HCT116 (cell line): ENCODE measurements around the gene TRNP1. TPM values are rescaled to one million over a fixed set of nuclear protein-coding genes. Genes with fewer than 3 reads are reported as not detected.

Source experiments
- ATAC-seq: fragments of 200-7000 bp; cut with Tn5 transposase; 2 replicates; pipeline ENCODE4 v1.9.1; 2020; ENCODE audit warnings: mild to moderate bottlenecking, moderate library complexity
- BruUV-seq: library from RNA; stranded (reverse); fragments of 400-500 nt; replicated peaks from 2 replicates; lab custom pipeline; 2021; lab: Mats Ljungman, UMichigan
- CTCF ChIA-PET: fragments of 300-600 bp; sonication (Branson Sonifier 250); formaldehyde crosslinking; loops from one replicate; lab custom pipeline; 2021; ENCODE audit warnings: antibody characterized with exemption; lab: Charles Lee
- POLR2A ChIA-PET: fragments of 300-600, 350-600 bp; sonication (Branson Sonifier 250); formaldehyde crosslinking; loops from one replicate; lab custom pipeline; 2021; ENCODE audit warnings: antibody characterized with exemption; lab: Charles Lee
- RAD21 ChIA-PET, 2 experiments: fragments of 300-600 bp; sonication (Branson Sonifier 250); formaldehyde crosslinking; loops; one replicate each; lab custom pipeline; 2023; ENCODE audit warnings: low total read pairs in 2 of 2; ENCODE audit not compliant: uncharacterized antibody in 2 of 2, unreplicated experiment in 2 of 2, low non-redundant PET in 1 of 2; lab: Charles Lee
- DNase-seq: peaks from one replicate; pipeline ENCODE4 v3.0.0-alpha.2; 2010; ENCODE audit warnings: low read depth, low spot score
- H2AFZ ChIP-seq: fragments of 200-600 bp; shearing (Covaris generic), sonication (generic); 2 replicates; pipeline ENCODE4 v1.6.1; 2017; ENCODE audit warnings: low read depth, mixed run types, mixed read lengths, antibody characterized with exemption, low read length; ENCODE audit not compliant: poor library complexity, severe bottlenecking
- H3K27ac ChIP-seq: 2 replicates; pipeline ENCODE4 v1.5.1; 2012; ENCODE audit warnings: low read depth, low read length
- H3K27me3 ChIP-seq: fragments of 200-600 bp; sonication (generic); 2 replicates; pipeline ENCODE4 v1.6.1; 2016; ENCODE audit warnings: mixed run types, low read length, mixed read lengths; ENCODE audit not compliant: insufficient read depth
- H3K36me3 ChIP-seq, 2 experiments: fragments of 200-500 bp in 1 of 2; fragments of 200-600 bp in 1 of 2; sonication (Bioruptor generic) in 1 of 2; sonication (generic) in 1 of 2; 2 replicates each; pipeline versions ENCODE4 v1.5.1 to v1.6.1; 2014 to 2016; ENCODE audit warnings: low read length in 2 of 2, inconsistent platforms in 1 of 2, mixed read lengths in 1 of 2, mixed run types in 1 of 2; ENCODE audit not compliant: insufficient read depth in 2 of 2, control insufficient read depth in 1 of 2
- H3K4me1 ChIP-seq, 2 experiments: fragments of 200-600 bp in 1 of 2; sonication (generic) in 1 of 2; 2 replicates each; pipeline versions ENCODE4 v1.5.1 to v1.6.1; 2012 to 2017; ENCODE audit warnings: low read length in 2 of 2, inconsistent platforms in 1 of 2, mild to moderate bottlenecking in 1 of 2, mixed read lengths in 1 of 2, mixed run types in 1 of 2, moderate library complexity in 1 of 2; ENCODE audit not compliant: insufficient read depth in 2 of 2, control insufficient read depth in 1 of 2
- H3K4me2 ChIP-seq: fragments of 200-600 bp; sonication (generic); 2 replicates; pipeline ENCODE4 v1.6.1; 2017; ENCODE audit warnings: mixed run types, low read length, mixed read lengths
- H3K4me3 ChIP-seq, 2 experiments: fragments of 200-600 bp in 1 of 2; sonication (generic) in 1 of 2; replicated peaks in 1 of 2; 2 replicates each; pipeline ENCODE4 v1.5.1; 2011 to 2016; ENCODE audit warnings: low read length in 2 of 2, control low read depth in 1 of 2, low read depth in 1 of 2, mild to moderate bottlenecking in 1 of 2, mixed read lengths in 1 of 2, mixed run types in 1 of 2
- H3K79me2 ChIP-seq: fragments of 200-600 bp; sonication (generic); 2 replicates; pipeline ENCODE4 v1.6.1; 2017; ENCODE audit warnings: mild to moderate bottlenecking, mixed run types, low read length, moderate library complexity, mixed read lengths; ENCODE audit not compliant: insufficient read depth
- H3K9ac ChIP-seq: fragments of 200-600 bp; sonication (generic); 2 replicates; pipeline ENCODE4 v1.6.1; 2016; ENCODE audit warnings: low read length, mixed read lengths
- H3K9me2 ChIP-seq: fragments of 200-600 bp; sonication (generic), shearing (Covaris generic); 2 replicates; pipeline ENCODE4 v1.6.1; 2017; ENCODE audit warnings: mixed run types, mild to moderate bottlenecking, moderate library complexity; ENCODE audit not compliant: insufficient read depth
- H3K9me3 ChIP-seq, 2 experiments: fragments of 200-500 bp in 1 of 2; fragments of 200-600 bp in 1 of 2; sonication (Bioruptor generic) in 1 of 2; sonication (generic) in 1 of 2; 2 replicates each; pipeline ENCODE4 v1.6.1; 2014 to 2017; ENCODE audit warnings: low read length in 2 of 2, mixed read lengths in 2 of 2, inconsistent platforms in 1 of 2, low read depth in 1 of 2, mild to moderate bottlenecking in 1 of 2, mixed run types in 1 of 2, moderate library complexity in 1 of 2; ENCODE audit not compliant: control insufficient read depth in 1 of 2, insufficient read depth in 1 of 2
- H4K20me1 ChIP-seq: fragments of 200-600 bp; sonication (generic), shearing (Covaris generic); 2 replicates; pipeline ENCODE4 v1.6.1; 2017; ENCODE audit warnings: mixed run types, mild to moderate bottlenecking, moderate library complexity; ENCODE audit not compliant: insufficient read depth
- ATF3 ChIP-seq: IDR thresholded peaks from 2 replicates; pipeline ENCODE4 v1.6.1; 2012
- EZH2 ChIP-seq: fragments of 200-600 bp; sonication (generic); IDR thresholded peaks from 2 replicates; pipeline ENCODE4 v1.6.1; 2017; ENCODE audit warnings: antibody characterized with exemption, mixed run types
- POLR2AphosphoS5 ChIP-seq: IDR thresholded peaks from 2 replicates; pipeline ENCODE4 v1.6.1; 2011; ENCODE audit warnings: mild to moderate bottlenecking, low read depth, low read length, moderate library complexity
- ZFX ChIP-seq: fragments of 450-650 bp; IDR thresholded peaks from 2 replicates; pipeline ENCODE4 v1.6.1; 2017
- intact Hi-C: fragments of 100-400 bp; cut with micrococcal nuclease; formaldehyde crosslinking; loops from 2 replicates; pipeline ENCODE4 v1.10.0; 2022
- total RNA-seq: library from RNA; stranded (reverse); gene quantifications from one replicate; pipeline ENCODE4 v1.2.1, GENCODE V29; 2021; ENCODE audit not compliant: unreplicated experiment

TRNP1 gene
- total RNA-seq, 1 experiment from 2014 or later = 76.9 TPM

DNA sequence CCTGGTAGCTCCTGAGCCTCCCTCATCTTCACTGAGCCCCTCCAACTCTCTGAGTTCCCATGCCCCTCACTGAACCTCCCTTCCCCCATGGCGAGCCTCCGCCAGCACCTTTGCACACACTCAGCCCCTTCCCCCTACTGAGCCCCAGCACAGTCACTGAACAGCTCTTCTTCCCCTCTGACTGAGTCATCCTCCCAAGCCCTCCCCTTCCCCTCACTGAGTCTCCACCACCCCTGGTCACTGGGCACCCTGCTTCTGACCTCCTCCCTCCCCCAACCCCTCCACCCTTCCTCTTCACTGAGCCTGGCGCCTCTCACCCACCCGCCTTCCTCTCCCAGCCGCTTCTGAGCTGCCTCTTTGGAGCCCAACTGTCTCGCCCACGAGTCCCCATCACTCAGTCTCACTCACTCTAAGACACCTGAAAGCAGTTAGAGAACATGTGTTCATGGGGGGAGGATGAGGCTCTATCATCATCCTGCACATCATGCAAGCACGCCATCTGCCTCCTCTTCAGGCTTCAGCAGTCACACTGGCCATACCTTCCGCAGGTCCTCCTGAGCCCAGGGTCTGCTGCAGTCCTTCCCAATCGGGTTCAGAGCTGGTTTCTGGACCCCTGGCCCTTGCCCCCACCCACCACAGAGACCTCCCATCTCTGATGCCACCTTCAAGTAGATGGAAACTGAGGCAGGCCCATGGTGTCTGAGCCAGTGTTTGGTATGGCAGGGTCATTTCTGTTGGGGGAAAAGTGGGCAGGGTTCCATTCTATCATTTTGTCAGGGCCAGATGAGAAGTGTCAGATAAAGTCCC lies 2.0 kb upstream of the TRNP1 start:
- peak; percentile 77 for TF ChIP-seq POLR2AphosphoS5
- TF ChIP-seq ATF3 = no peak
- TF ChIP-seq, all 23 proteins: peak for 1
- peak; percentile 29 for ATAC-seq
- no TSS peak for BruUV-seq
- peak overlapping the region; percentile 94 for H3K27ac ChIP-seq
- RAD21 ChIA-PET = interaction anchor here in 1 of 2 experiments (0.6 kb wide), 1 partner anchor 91 kb away, joined by 3 read pairs; the partner anchor contains the start of gene GPATCH3
- H3K9me2 ChIP-seq = no peaks in the 10 kb centered on the region
- H3K4me2 ChIP-seq = peak overlapping the region; percentile 90
- POLR2A ChIA-PET = interaction anchor here (0.5 to 1.4 kb wide), 8 partner anchors 9 to 1852 kb away, joined by 3 to 7 read pairs (median 4); partner anchors contain the start of gene KDF1
- peak overlapping the region; percentile 27 to 48 for H3K4me3 ChIP-seq
- H3K27me3 ChIP-seq = no peaks in the 10 kb centered on the region
- no peak overlapping the region for H2AFZ ChIP-seq
- CTCF ChIA-PET = interaction anchor here (0.9 kb wide), 1 partner anchor 103 kb away, joined by 3 read pairs; no protein-coding TSS in a partner anchor
- H3K79me2 ChIP-seq = peaks cover 29% of the 10 kb centered on the region
- H3K4me1 ChIP-seq = peaks cover 55 to 73% of the 10 kb centered on the region in 2 experiments
- peak overlapping the region; percentile 64 for H3K9ac ChIP-seq
- H4K20me1 ChIP-seq = peaks cover 7% of the 10 kb centered on the region; the same call in 1 of the 2 replicates
- no peaks in the 10 kb centered on the region for H3K36me3 ChIP-seq
- intact Hi-C loops = loop anchor here (2.0 kb wide), 1 partner anchor 31 kb away; the partner anchor contains the start of gene KDF1
- DNase-seq = no peak
- H3K9me3 ChIP-seq = no peaks in the 10 kb centered on the region

GRCh38 chr1:26994020-26994786 lies 711 bp downstream of the TRNP1 start:
- ChIA-PET RAD21 (interaction anchor here (1.2 to 1.6 kb wide), 2 partner anchors 27 kb away, joined by 5 to 7 read pairs; no protein-coding TSS in a partner anchor), CTCF (no interaction called here), POLR2A (interaction anchor here (0.6 to 2.2 kb wide), 20 partner anchors 9 to 1754 kb away, joined by 3 to 8 read pairs (median 4); partner anchors contain the start of genes KDF1, NUDC and TENT5B)
- intact Hi-C loops = no loop called here
- BruUV-seq = no TSS peak
- Histone ChIP-seq H3K4me1 (peaks cover 74 to 87% of the 10 kb centered on the region in 2 experiments), H3K36me3 (no peaks in the 10 kb centered on the region), H3K79me2 (peaks cover 33% of the 10 kb centered on the region), H3K9ac (peak overlapping the region; percentile 89), H3K4me3 (peak overlapping the region; percentile 84 to 85), H3K4me2 (peak overlapping the region; percentile 90), H3K27ac (peak overlapping the region; percentile 85), H2AFZ (no peak overlapping the region), H3K9me2 (no peaks in the 10 kb centered on the region), H4K20me1 (peaks cover 7% of the 10 kb centered on the region; the same call in 1 of the 2 replicates), H3K9me3 (no peaks in the 10 kb centered on the region), H3K27me3 (no peaks in the 10 kb centered on the region)
- no peak for ATAC-seq
- TF ChIP-seq ZFX = peak; percentile 60; the same call in 1 of the 2 replicates
- TF ChIP-seq POLR2AphosphoS5 = 0 out of 2 replicates have a peak, but pooled peaks have one; percentile 22
- no peak for TF ChIP-seq EZH2
- no peak for DNase-seq
